HAP-1 (cell line): ENCODE results near the gene HRG.
"Not testable (repeated sequence)": the region's sequence is repeated elsewhere in the genome, so short reads cannot be mapped to it uniquely, and the experiment has no call there.

ENCODE experiments used
- DNase-seq, 2 experiments: peaks; one replicate each; pipeline ENCODE4 v3.0.0-alpha.2; 2016 to 2020; ENCODE audit warnings: low spot score in 2 of 2
- H3K27me3 ChIP-seq: fragments of 250-450 bp; sonication (Bioruptor Pico); 2 replicates; pipeline ENCODE4 v1.5.1; 2020; ENCODE audit warnings: low read depth, mild to moderate bottlenecking, moderate library complexity
- H3K36me3 ChIP-seq: fragments of 250-450 bp; sonication (Bioruptor Pico); replicated peaks from 2 replicates; pipeline ENCODE4 v1.5.1; 2020; ENCODE audit warnings: mild to moderate bottlenecking
- H3K4me1 ChIP-seq: fragments of 250-450 bp; sonication (Bioruptor Pico); 2 replicates; pipeline ENCODE4 v1.5.1; 2020; ENCODE audit warnings: mild to moderate bottlenecking
- H3K4me3 ChIP-seq: fragments of 250-450 bp; sonication (Bioruptor Pico); 2 replicates; pipeline ENCODE4 v1.5.1; 2020; ENCODE audit warnings: mild to moderate bottlenecking, moderate library complexity
- H3K9me3 ChIP-seq: fragments of 250-450 bp; sonication (Bioruptor Pico); 2 replicates; pipeline ENCODE4 v1.5.1; 2020; ENCODE audit warnings: mild to moderate bottlenecking, moderate library complexity
- in situ Hi-C: fragments of 300-500 bp; cut with MboI; formaldehyde crosslinking; loops from 3 replicates; pipeline ENCODE4 v1.14.3; 2020; ENCODE audit warnings: low sequenced_read_pairs, inconsistent platforms, mixed read lengths

HRG gene

GRCh38 chr3:186678604-186679003 lies 12.8 kb downstream of the HRG start:
- in situ Hi-C loops, result no loop called here
- DNase-seq, result no peak
- no peaks in the 10 kb centered on the region for H3K4me1 ChIP-seq
- H3K27me3 ChIP-seq, result peaks cover 14% of the 10 kb centered on the region
- H3K4me3 ChIP-seq, result no peak overlapping the region
- H3K36me3 ChIP-seq, result no peaks in the 10 kb centered on the region
- no peaks in the 10 kb centered on the region for H3K9me3 ChIP-seq

- Histone ChIP-seq H3K27me3 (peaks cover 10% of the 10 kb centered on the region; the same call in 1 of the 2 replicates), H3K4me3 (no peak overlapping the region), H3K36me3 (no peaks in the 10 kb centered on the region), H3K9me3 (no peaks in the 10 kb centered on the region), H3K4me1 (peaks cover 5% of the 10 kb centered on the region; the same call in 1 of the 2 replicates)
- DNase-seq, result no peak
- in situ Hi-C loops, result no loop called here
Observed at GRCh38 chr3:186679151-186679550, 13.3 kb downstream of the HRG start.

- no peak overlapping the region for H3K4me3 ChIP-seq
- H3K27me3 ChIP-seq, result peaks cover 3% of the 10 kb centered on the region; the same call in 1 of the 2 replicates
- H3K9me3 ChIP-seq, result no peaks in the 10 kb centered on the region
- H3K4me1 ChIP-seq, result peaks cover 8% of the 10 kb centered on the region; the same call in 1 of the 2 replicates
- DNase-seq, result no peak
- H3K36me3 ChIP-seq, result no peaks in the 10 kb centered on the region
- in situ Hi-C loops, result no loop called here
Observed at GRCh38 chr3:186680869-186681268, 15.1 kb downstream of the HRG start.

- peaks cover 2% of the 10 kb centered on the region; the same call in 1 of the 2 replicates for H3K27me3 ChIP-seq
- no peaks in the 10 kb centered on the region for H3K36me3 ChIP-seq
- peaks cover 8% of the 10 kb centered on the region; the same call in 1 of the 2 replicates for H3K4me1 ChIP-seq
- no peak overlapping the region for H3K4me3 ChIP-seq
- in situ Hi-C loops, result no loop called here
- no peak for DNase-seq
- H3K9me3 ChIP-seq, result no peaks in the 10 kb centered on the region
Observed at GRCh38 chr3:186682812-186683211, 17.0 kb downstream of the HRG start.

- no peaks in the 10 kb centered on the region for H3K36me3 ChIP-seq
- peaks cover 8% of the 10 kb centered on the region; the same call in 1 of the 2 replicates for H3K4me1 ChIP-seq
- DNase-seq, result peak; percentile 52 to 75
- in situ Hi-C loops, result no loop called here
- H3K9me3 ChIP-seq, result no peaks in the 10 kb centered on the region
- no peaks in the 10 kb centered on the region for H3K27me3 ChIP-seq
- H3K4me3 ChIP-seq, result no peak overlapping the region
Observed at GRCh38 chr3:186683979-186684378, 18.2 kb downstream of the HRG start.

- H3K9me3 ChIP-seq, H3K36me3 ChIP-seq, H3K27me3 ChIP-seq, in situ Hi-C loops, DNase-seq, H3K4me3 ChIP-seq, H3K4me1 ChIP-seq: not testable (repeated sequence)
Observed at GRCh38 chr3:186686475-186686874, 20.7 kb downstream of the HRG start.

- no peak for DNase-seq
- in situ Hi-C loops, result no loop called here
- H3K4me1 ChIP-seq, result peaks cover 8% of the 10 kb centered on the region; the same call in 1 of the 2 replicates
- peaks cover 4% of the 10 kb centered on the region; the same call in 1 of the 2 replicates for H3K27me3 ChIP-seq
- no peaks in the 10 kb centered on the region for H3K36me3 ChIP-seq
- H3K4me3 ChIP-seq, result no peak overlapping the region
- H3K9me3 ChIP-seq, result no peaks in the 10 kb centered on the region
Observed at GRCh38 chr3:186687120-186687651, 21.4 kb downstream of the HRG start.

GRCh38 chr3:186690304-186690703 lies 24.5 kb downstream of the HRG start:
- H3K9me3 ChIP-seq, DNase-seq, H3K4me3 ChIP-seq, in situ Hi-C loops, H3K27me3 ChIP-seq, H3K4me1 ChIP-seq, H3K36me3 ChIP-seq: not testable (repeated sequence)

GRCh38 chr3:186691676-186692075 lies 25.9 kb downstream of the HRG start:
- no peaks in the 10 kb centered on the region for H3K4me1 ChIP-seq
- peaks cover 9% of the 10 kb centered on the region; the same call in 1 of the 2 replicates for H3K27me3 ChIP-seq
- no peak overlapping the region for H3K4me3 ChIP-seq
- H3K9me3 ChIP-seq, result no peaks in the 10 kb centered on the region
- in situ Hi-C loops, result no loop called here
- no peaks in the 10 kb centered on the region for H3K36me3 ChIP-seq
- DNase-seq, result no peak

- Histone ChIP-seq H3K27me3 (peaks cover 9% of the 10 kb centered on the region; the same call in 1 of the 2 replicates), H3K4me1 (no peaks in the 10 kb centered on the region), H3K4me3 (no peak overlapping the region), H3K9me3 (no peaks in the 10 kb centered on the region), H3K36me3 (no peaks in the 10 kb centered on the region)
- in situ Hi-C loops, result no loop called here
- DNase-seq, result no peak
Observed at GRCh38 chr3:186693843-186694242, 28.0 kb downstream of the HRG start.

- Histone ChIP-seq H3K36me3 (no peaks in the 10 kb centered on the region), H3K4me3 (no peak overlapping the region), H3K4me1 (no peaks in the 10 kb centered on the region), H3K9me3 (no peaks in the 10 kb centered on the region), H3K27me3 (peaks cover 9% of the 10 kb centered on the region; the same call in 1 of the 2 replicates)
- DNase-seq, result no peak
- in situ Hi-C loops, result no loop called here
Observed at GRCh38 chr3:186694288-186695032, 28.6 kb downstream of the HRG start.

GRCh38 chr3:186696522-186696921 lies 30.7 kb downstream of the HRG start:
- Histone ChIP-seq H3K9me3 (no peaks in the 10 kb centered on the region), H3K4me3 (no peak overlapping the region), H3K4me1 (peaks cover 3% of the 10 kb centered on the region; the same call in 1 of the 2 replicates), H3K36me3 (no peaks in the 10 kb centered on the region), H3K27me3 (peaks cover 4% of the 10 kb centered on the region; the same call in 1 of the 2 replicates)
- no peak for DNase-seq
- in situ Hi-C loops, result no loop called here

GRCh38 chr3:186697510-186697909 lies 31.7 kb downstream of the HRG start:
- peaks cover 7% of the 10 kb centered on the region for H3K4me1 ChIP-seq
- DNase-seq, result no peak
- no peaks in the 10 kb centered on the region for H3K36me3 ChIP-seq
- H3K27me3 ChIP-seq, result 0 out of 2 replicates have a peak, but pooled peaks cover 2% of the 10 kb centered on the region
- no peaks in the 10 kb centered on the region for H3K9me3 ChIP-seq
- in situ Hi-C loops, result no loop called here
- no peak overlapping the region for H3K4me3 ChIP-seq

- Histone ChIP-seq H3K4me1 (peaks cover 12% of the 10 kb centered on the region), H3K4me3 (no peak overlapping the region), H3K27me3 (no peaks in the 10 kb centered on the region), H3K9me3 (no peaks in the 10 kb centered on the region), H3K36me3 (no peaks in the 10 kb centered on the region)
- DNase-seq, result no peak
- in situ Hi-C loops, result no loop called here
Observed at GRCh38 chr3:186700267-186700666, 34.5 kb downstream of the HRG start.
